Measurements from ENCODE around the gene A1BG.
A peak's percentile ranks its signal among the peaks of the same experiment; 100 is the strongest.
"Not testable (repeated sequence)": the region's sequence is repeated elsewhere in the genome, so short reads cannot be mapped to it uniquely, and the experiment has no call there.

Gene A1BG

GRCh38 chr19:58349590-58349989, 3.7 kb downstream of the A1BG start:
- no peak for DNase-seq (ENCODE audit: low read depth)
- H3K4me3 ChIP-seq (ENCODE audit: control insufficient read depth, low read depth, low read length): no peak overlapping the region
- no peak for TF ChIP-seq CTCF (conservative IDR thresholded peaks at IDR 0.05; ENCODE audit: control insufficient read depth, insufficient read depth, low read depth, low read length)

GRCh38 chr19:58348080-58348479, 5.2 kb downstream of the A1BG start:
- DNase-seq (ENCODE audit: low read depth): not testable (repeated sequence)

GRCh38 chr19:58346961-58347929, 6.0 kb downstream of the A1BG start:
- peak overlapping the region; percentile 87 for H3K4me3 ChIP-seq (ENCODE audit: control insufficient read depth, low read depth, low read length)
- DNase-seq (ENCODE audit: low read depth): peak; percentile 69
- TF ChIP-seq CTCF (conservative IDR thresholded peaks at IDR 0.05; ENCODE audit: control insufficient read depth, insufficient read depth, low read depth, low read length): no peak

More at GRCh38 chr19:58348080-58348479, 5.2 kb downstream of the A1BG start:
- peak overlapping the region; percentile 87 for H3K4me3 ChIP-seq (ENCODE audit: control insufficient read depth, low read depth, low read length)

DNA sequence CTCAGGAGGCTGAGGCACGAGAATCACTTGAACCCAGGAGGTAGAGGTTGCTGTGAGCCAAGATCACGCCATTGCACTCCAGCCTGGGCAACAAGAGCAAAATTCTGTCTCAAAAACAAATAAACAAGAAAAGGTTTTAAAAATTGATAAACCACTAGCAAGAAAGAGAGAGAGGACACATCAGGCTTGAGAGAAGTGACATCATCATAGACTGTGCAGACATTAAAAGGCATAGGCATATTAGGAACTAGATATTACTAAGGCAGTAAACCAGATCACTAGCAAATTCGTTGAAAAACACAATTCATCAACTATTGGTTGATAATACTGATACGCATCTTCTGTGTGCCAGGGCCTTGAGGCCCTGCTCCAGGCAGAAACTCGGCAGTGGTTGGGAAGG, 7.7 kb downstream of the A1BG start:
- TF ChIP-seq CTCF (conservative IDR thresholded peaks at IDR 0.05; ENCODE audit: control insufficient read depth, insufficient read depth, low read depth, low read length): no peak
- H3K4me3 ChIP-seq (ENCODE audit: control insufficient read depth, low read depth, low read length): no peak overlapping the region
- no peak for DNase-seq (ENCODE audit: low read depth)

DNA sequence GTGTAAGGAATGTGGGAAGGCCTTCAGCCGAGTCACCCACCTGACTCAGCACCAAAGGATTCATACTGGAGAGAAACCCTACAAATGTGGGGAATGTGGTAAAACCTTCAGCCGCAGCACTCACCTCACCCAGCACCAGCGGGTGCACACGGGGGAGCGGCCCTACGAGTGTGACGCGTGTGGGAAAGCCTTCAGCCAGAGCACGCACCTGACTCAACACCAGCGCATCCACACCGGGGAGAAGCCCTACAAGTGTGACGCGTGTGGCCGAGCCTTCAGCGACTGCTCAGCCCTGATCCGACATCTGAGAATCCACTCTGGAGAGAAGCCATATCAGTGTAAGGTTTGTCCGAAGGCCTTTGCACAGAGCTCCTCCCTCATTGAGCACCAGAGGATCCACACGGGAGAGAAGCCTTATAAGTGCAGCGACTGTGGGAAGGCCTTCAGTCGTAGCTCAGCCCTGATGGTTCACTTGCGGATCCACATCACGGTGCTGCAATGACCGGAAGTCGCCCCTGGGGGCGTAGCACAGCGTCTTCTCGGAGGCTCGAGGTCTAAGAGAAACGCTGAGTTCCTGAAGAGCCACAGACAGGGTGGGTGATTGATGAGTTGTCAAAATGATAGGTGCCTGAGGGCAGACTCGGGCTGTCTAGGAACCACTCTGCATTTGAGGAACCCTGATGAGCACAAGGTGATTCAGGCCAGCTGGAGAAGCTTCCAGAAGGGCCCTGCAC, 14.3 kb downstream of the A1BG start:
- no peak overlapping the region for H3K4me3 ChIP-seq (ENCODE audit: control insufficient read depth, low read depth, low read length)
- no peak for TF ChIP-seq CTCF (conservative IDR thresholded peaks at IDR 0.05; ENCODE audit: control insufficient read depth, insufficient read depth, low read depth, low read length)
- DNase-seq (ENCODE audit: low read depth): peak; percentile 18

- no peak for DNase-seq (ENCODE audit: low read depth)
- TF ChIP-seq CTCF (conservative IDR thresholded peaks at IDR 0.05; ENCODE audit: control insufficient read depth, insufficient read depth, low read depth, low read length): no peak
- H3K4me3 ChIP-seq (ENCODE audit: control insufficient read depth, low read depth, low read length): no peak overlapping the region
Observed at GRCh38 chr19:58338336-58338735, 15.0 kb downstream of the A1BG start.

GRCh38 chr19:58336820-58337219, 16.5 kb downstream of the A1BG start:
- no peak for DNase-seq (ENCODE audit: low read depth)
- TF ChIP-seq CTCF (conservative IDR thresholded peaks at IDR 0.05; ENCODE audit: control insufficient read depth, insufficient read depth, low read depth, low read length): no peak
- no peak overlapping the region for H3K4me3 ChIP-seq (ENCODE audit: control insufficient read depth, low read depth, low read length)
